ENCODE results near the gene YPEL2.
A peak's percentile ranks its signal among the peaks of the same experiment; 100 is the strongest.

The YPEL2 gene

DNA sequence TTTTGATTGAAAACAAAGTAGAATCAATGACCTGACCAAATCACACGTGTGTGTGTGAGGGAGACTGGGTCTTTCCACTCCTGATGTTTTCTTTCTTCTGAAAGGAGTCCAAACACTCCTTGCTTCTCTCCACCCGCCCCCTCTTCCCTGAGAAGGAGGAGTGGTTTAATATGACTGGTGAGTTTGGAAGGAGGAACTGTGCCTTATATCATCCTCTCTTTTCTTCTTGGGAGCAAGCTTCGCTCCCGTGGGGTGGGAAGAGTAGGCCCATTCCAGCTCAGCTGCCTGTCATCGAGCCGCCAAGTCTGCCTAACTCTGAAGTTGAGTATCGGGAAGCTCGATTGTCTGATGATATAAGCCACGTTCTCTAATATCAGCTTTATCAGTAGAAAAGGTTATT, 96.5 kb downstream of the YPEL2 start:
- peak in 11 of 56 donors; percentile 5 to 44 (median 20) for DNase-seq

DNA sequence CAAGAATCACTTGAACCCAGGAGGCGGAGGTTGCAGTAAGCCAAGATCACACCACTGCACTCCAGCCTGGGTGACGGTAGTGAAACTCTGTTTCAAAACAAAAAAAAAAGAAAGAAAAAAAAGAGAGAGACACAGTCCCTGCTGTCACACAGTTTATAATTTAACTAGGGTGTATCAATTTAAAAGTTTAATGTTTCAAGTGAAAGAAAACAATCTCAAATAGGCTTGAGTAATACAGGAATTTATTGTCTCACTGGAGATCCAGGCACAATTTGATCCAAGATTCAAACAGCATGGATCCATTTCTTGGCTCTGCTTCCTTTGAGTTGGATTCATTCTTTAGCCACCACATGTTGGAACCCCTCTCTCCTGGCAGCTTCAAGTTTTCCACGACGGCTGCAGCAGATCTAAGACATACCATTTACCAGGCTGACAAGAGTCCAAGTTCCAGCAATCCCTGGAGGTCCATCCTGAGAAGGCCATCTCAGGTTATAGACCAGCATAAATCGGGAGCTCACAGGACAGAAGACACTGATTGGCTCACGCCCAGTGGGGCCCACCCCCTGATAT, 97.5 kb downstream of the YPEL2 start:
- DNase-seq: no peak

- DNase-seq: no peak
These were observed 100.1 kb downstream of the YPEL2 start for GRCh38 chr17:59431601-59432000.

DNA sequence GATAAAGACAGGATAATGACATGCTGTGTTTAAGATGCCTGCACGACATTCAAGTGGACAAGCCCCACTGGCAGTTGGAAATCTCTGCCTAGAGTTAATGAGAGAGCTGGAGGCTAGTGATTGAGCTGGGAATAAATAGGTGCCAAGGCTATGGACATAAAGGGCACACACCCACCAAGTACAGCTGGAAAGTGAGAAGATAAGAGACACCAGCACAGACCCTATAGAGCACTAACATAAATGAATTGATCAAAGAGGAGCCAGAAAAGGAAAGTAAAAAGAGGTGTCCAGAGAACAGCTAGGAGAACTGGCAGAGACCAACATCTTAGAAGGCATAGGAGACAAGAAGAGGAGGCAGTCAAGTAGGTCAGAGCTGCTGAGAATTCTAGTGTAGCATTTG, 101.2 kb downstream of the YPEL2 start:
- no peak for DNase-seq

- no peak for DNase-seq
These were observed 102.1 kb downstream of the YPEL2 start for GRCh38 chr17:59433586-59433985.

- no peak for DNase-seq
These were observed 103.0 kb downstream of the YPEL2 start for GRCh38 chr17:59434429-59434828.

GRCh38 chr17:59435238-59435637, 103.8 kb downstream of the YPEL2 start:
- DNase-seq: no peak

- DNase-seq: peak in 11 of 56 donors; percentile 2 to 41 (median 19)
These were observed 105.4 kb downstream of the YPEL2 start for GRCh38 chr17:59436900-59437299.

DNA sequence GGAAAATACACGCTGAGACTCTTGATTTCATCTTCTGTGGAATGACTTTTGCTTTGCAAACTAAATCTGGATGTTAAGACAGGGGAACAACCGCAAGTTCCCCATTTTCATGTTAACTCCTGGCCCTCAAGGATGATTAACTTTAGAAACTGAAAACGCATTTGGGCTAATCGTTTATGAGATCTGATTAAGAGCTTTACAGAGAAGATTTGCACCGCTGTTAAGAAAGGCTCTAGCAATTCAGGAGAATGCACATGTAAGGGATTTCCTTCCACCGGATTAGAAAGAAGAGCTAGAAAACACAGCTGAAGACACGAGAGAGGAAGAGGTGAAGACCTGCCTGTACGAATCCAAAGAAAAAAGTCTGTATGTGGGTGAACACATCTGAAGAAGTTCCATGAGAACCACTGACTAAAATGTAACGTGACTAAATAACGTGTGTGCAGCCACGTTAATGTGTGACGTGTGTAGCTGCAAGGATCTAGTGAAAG, 106.4 kb downstream of the YPEL2 start:
- DNase-seq: no peak

DNA sequence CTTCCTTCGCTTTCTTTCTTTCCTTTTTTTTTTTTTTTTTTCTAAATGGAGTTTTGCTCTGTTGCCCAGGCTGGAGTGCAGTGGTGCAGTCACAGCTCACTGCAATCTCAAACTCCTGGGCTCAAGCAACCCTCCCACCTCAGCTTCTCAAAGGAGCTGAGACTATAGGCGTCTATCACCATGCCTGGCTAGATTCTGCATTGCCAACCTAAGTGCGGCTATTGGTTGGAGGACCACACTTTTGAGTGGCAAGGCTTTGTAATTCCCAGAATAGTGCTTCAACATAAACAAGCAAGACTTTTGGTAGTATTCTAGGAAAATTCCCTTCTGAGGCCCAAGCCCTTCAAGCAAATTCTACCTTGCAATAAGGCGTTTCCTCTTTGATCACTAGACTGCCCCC, 107.8 kb downstream of the YPEL2 start:
- DNase-seq: no peak

DNA sequence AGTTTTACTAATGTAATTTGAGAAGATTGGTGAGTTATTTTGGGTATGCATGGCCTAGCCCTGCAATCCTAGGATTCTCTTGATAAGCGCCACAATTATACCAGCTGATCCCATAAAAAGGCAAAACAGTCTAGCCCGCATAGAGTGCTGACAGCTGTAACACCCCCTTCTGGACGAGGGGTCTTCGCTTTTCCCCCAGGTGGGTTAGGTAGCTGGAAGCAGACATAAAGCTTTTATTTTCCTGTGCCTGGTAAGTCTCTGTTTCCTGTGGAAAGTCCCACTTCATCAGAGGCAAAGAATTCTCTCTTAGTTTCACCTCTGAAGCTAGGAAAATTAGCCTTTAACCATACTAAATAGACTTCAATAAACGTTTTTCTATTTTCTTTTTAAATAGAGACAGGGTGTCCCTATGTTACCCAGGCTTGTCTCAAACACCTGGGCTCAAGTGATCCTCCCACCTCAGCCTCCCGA, 108.3 kb downstream of the YPEL2 start:
- DNase-seq: no peak

GRCh38 chr17:59440757-59441463, 109.5 kb downstream of the YPEL2 start:
- peak in 55 of 56 donors; percentile 9 to 97 (median 73) for DNase-seq

DNA sequence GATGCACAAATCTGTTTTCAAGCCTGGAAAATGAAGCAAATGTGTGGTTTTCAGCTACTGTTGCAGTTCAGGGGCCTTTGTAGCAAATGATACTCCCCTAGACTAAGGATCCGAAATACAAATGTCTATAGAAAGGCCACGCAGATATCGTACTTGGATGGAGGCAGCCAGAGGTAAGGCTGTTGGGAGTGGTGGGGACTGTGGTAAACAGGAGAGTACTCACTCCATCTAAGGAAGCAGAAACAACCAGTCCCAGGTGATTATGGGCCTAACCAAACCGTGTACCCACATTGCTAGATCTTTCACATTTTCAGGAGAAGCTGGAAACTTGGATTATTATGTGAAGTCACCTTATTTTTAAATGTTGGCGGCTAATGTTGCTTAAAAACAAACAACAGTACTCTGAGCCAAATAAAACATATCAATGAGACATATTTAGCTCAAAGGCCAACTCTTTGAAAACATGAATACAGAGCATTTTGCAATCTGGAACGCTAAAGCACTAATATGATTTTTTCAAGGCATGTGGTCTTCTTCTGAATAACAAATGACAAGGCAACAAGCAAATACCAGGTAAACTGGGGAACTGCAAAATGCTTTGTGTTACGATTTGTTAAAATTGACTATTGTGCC, 110.1 kb downstream of the YPEL2 start:
- DNase-seq: no peak

- DNase-seq: no peak
These were observed 111.7 kb downstream of the YPEL2 start for GRCh38 chr17:59443106-59443505.

All from amygdala (tissue), 56 donors.